Nephron (organoid): ENCODE measurements around the gene ASB10.

Experiments used
- H3K27ac Mint-ChIP-seq, 3 experiments: 2 replicates each; pipeline ENCODE4 v1.8.0; 2020; ENCODE audit warnings: mixed read lengths in 3 of 3, mild to moderate bottlenecking in 2 of 3, moderate library complexity in 1 of 3
- H3K27me3 Mint-ChIP-seq: 2 replicates; pipeline ENCODE4 v1.8.0; 2021; ENCODE audit warnings: low read depth, mild to moderate bottlenecking, moderate library complexity, mixed read lengths
- H3K36me3 Mint-ChIP-seq: 2 replicates; pipeline ENCODE4 v1.8.0; 2020; ENCODE audit warnings: low read depth, mixed read lengths
- H3K4me1 Mint-ChIP-seq: 2 replicates; pipeline ENCODE4 v1.8.0; 2020; ENCODE audit warnings: mixed read lengths
- H3K4me3 Mint-ChIP-seq, 3 experiments: 2 replicates each; pipeline ENCODE4 v1.8.0; 2020; ENCODE audit warnings: mild to moderate bottlenecking in 3 of 3, mixed read lengths in 3 of 3, moderate library complexity in 2 of 3
- H3K9me3 Mint-ChIP-seq: 2 replicates; pipeline ENCODE4 v1.8.0; 2020; ENCODE audit warnings: mixed read lengths
- CTCF ChIP-seq, 3 experiments: fragments of 200-600 bp; sonication (generic); IDR thresholded peaks; one replicate each; pipeline ENCODE4 v1.5.0; 2021; ENCODE audit warnings: antibody characterized with exemption in 3 of 3; ENCODE audit not compliant: unreplicated experiment in 3 of 3

The ASB10 gene

GRCh38 chr7:151128716-151129115 is 58.3 kb downstream of the ASB10 start:
- Mint-ChIP-seq H3K27ac (no peak overlapping the region), H3K27me3 (peaks cover 14% of the 10 kb centered on the region), H3K9me3 (no peaks in the 10 kb centered on the region), H3K4me3 (no peak overlapping the region), H3K36me3 (peaks cover 61% of the 10 kb centered on the region), H3K4me1 (peaks cover 52% of the 10 kb centered on the region)
- no peak for TF ChIP-seq CTCF (IDR thresholded peaks at IDR 0.05; ENCODE audit: unreplicated experiment in 3 of 3)

GRCh38 chr7:151128144-151128543 is 58.9 kb downstream of the ASB10 start:
- H3K36me3 Mint-ChIP-seq = peaks cover 58% of the 10 kb centered on the region
- TF ChIP-seq CTCF (IDR thresholded peaks at IDR 0.05; ENCODE audit: unreplicated experiment in 3 of 3) = no peak

GRCh38 chr7:151126491-151127137 is 60.4 kb downstream of the ASB10 start:
- Mint-ChIP-seq H3K9me3 (no peaks in the 10 kb centered on the region), H3K27ac (no peak overlapping the region), H3K4me1 (peaks cover 37% of the 10 kb centered on the region), H3K36me3 (peaks cover 47% of the 10 kb centered on the region), H3K4me3 (peak overlapping the region in 2 of 3 experiments; percentile 51 to 73), H3K27me3 (peaks cover 14% of the 10 kb centered on the region)
- no peak for TF ChIP-seq CTCF (IDR thresholded peaks at IDR 0.05; ENCODE audit: unreplicated experiment in 3 of 3)

More at GRCh38 chr7:151128144-151128543, 58.9 kb downstream of the ASB10 start:
- H3K4me3 Mint-ChIP-seq = peak overlapping the region in 2 of 3 experiments; percentile 6 to 54
- H3K27ac Mint-ChIP-seq = no peak overlapping the region
- peaks cover 14% of the 10 kb centered on the region for H3K27me3 Mint-ChIP-seq
- no peaks in the 10 kb centered on the region for H3K9me3 Mint-ChIP-seq
- H3K4me1 Mint-ChIP-seq = peaks cover 52% of the 10 kb centered on the region

GRCh38 chr7:151125846-151126481 is 61.1 kb downstream of the ASB10 start:
- H3K27ac Mint-ChIP-seq = no peak overlapping the region
- peaks cover 14% of the 10 kb centered on the region for H3K27me3 Mint-ChIP-seq
- H3K4me1 Mint-ChIP-seq = peaks cover 31% of the 10 kb centered on the region

More at GRCh38 chr7:151125846-151126481, 61.1 kb downstream of the ASB10 start:
- Mint-ChIP-seq H3K4me3 (peak overlapping the region; percentile 60 to 80 (median 71)), H3K36me3 (peaks cover 47% of the 10 kb centered on the region), H3K9me3 (no peaks in the 10 kb centered on the region)
- TF ChIP-seq CTCF (IDR thresholded peaks at IDR 0.05; ENCODE audit: unreplicated experiment in 3 of 3) = no peak
